Measurements from ENCODE around the gene FAN1.

Gene FAN1

DNA sequence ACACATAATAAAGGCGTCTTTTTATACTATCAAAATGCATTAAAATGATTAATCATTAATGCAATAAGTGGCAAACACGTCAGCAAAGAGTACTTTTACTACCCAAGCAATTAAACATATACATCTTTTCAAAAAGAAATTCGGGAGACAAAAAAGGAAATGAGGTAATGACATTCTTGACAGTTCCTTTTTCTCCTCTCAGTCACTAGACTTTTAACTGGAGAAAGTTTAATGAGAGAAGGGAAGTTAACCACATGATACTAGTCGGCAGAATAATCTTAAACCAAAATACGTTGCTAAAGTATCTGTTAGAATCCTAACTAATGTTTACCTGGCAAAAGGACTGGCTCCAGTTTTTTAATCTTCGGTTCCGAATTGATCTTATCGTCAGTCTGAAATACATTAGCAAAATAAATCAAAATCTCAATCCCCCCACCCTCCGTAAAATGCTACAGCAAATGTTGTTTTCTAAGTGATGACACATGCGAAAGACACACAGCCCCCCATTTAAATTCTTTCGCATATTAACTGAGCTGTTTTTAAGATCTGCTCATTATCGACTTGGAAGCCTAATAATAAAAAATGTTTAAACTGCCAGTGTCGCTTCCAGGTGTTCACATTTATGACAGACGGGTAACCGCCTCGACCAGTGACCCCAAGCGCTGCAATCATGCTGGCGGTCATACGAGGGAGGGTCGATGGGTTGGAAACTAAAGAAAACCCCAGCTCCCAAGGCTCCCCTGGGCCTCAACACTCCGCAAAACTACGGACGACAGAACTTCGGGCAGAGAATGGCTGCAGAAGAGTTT, 86.9 kb downstream of the FAN1 start:
- H3K27me3 ChIP-seq (ENCODE audit: insufficient read depth, low read length, poor library complexity, severe bottlenecking), result no peaks in the 10 kb centered on the region

DNA sequence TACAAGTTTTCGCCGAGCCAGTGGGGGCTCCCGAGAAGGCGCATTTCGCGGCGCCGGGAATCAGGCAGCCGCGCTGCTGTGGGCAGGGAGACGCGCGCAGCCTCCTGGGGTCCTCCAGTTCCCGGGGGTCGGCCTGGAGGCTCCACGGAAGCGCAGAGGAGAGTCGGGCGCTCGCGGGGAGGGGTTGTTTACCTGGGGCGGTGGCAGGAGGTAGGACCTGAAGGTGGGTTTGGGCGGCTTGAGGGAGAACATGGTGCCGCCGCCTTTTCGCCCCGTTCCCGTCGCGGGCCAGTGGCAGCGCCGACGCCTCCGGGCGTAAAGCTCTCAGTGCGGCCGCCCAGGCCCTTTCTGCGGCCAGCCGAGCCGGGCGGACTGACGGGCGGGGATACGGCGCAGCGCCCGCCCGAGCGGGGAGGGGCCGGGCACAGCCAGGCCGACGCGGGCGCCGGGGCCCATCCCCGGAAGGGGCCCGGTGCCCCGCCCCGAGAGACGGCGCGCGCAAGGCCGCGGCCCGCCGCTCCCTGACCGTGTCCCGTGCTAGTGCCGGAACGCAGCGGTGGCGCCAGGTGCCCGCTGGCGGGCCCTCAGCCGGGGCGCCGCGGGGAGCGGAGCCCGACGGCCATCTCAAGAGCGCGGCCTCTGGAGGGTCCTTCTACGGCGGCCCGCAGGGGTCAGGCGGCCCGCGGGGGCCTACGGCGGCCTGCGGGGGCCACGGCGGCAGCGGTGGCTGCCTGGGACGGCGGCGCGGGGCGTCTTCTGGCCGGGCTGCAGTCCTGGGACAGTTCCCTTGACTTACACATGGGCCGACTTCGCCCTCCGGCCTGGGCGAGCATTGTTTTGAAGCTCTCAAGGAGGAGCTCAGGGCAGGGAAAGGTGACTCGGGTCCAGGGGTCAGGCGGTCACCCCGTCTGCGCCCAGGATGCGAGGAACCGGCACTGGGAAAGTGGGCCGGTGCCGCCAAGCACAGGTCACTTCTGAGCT, 87.8 kb downstream of the FAN1 start, which contains the start of gene MTMR10:
MTMR10 (minus strand) TSS at position 374 of the 981 bp plus-strand sequence; CDS start at position 252, 122 bp downstream.
- no peaks in the 10 kb centered on the region for H3F3A ChIP-seq (ENCODE audit: low read depth)
- H2AFZ ChIP-seq (ENCODE audit: low read length), result peak within 1 kb of the TSS; percentile 89
- H3K36me3 ChIP-seq (ENCODE audit: insufficient read depth, low read length), result peaks cover 2% of the 10 kb centered on the region; the same call in 1 of the 2 replicates
- H3K4me3 ChIP-seq (ENCODE audit: low read length, poor library complexity, severe bottlenecking), result peak within 1 kb of the TSS; percentile 86
- no peaks in the 10 kb centered on the region for H3K9me2 ChIP-seq (replicated peaks; ENCODE audit: low read depth, low read length)
- peaks cover 16% of the 10 kb centered on the region for H4K20me1 ChIP-seq (ENCODE audit: insufficient read depth, low read length, poor library complexity, severe bottlenecking)
- peak within 1 kb of the TSS; percentile 92 for H3K4me2 ChIP-seq (ENCODE audit: low read depth, low read length, poor library complexity, severe bottlenecking)
- no peaks in the 10 kb centered on the region for H3K27me3 ChIP-seq (ENCODE audit: insufficient read depth, low read length, poor library complexity, severe bottlenecking)
- peaks cover 58% of the 10 kb centered on the region for H3K4me1 ChIP-seq (ENCODE audit: insufficient read depth, low read length, poor library complexity, severe bottlenecking)
- H3K79me2 ChIP-seq (ENCODE audit: insufficient read depth, low read length), result peaks cover 46% of the 10 kb centered on the region
- peak within 1 kb of the TSS; percentile 90 for H3K9ac ChIP-seq (ENCODE audit: low read depth, low read length, poor library complexity, severe bottlenecking)
- no peak for TF ChIP-seq EZH2phosphoT487 (IDR thresholded peaks at IDR 0.05; ENCODE audit: borderline replicate concordance)
- TF ChIP-seq, protein P1, sequence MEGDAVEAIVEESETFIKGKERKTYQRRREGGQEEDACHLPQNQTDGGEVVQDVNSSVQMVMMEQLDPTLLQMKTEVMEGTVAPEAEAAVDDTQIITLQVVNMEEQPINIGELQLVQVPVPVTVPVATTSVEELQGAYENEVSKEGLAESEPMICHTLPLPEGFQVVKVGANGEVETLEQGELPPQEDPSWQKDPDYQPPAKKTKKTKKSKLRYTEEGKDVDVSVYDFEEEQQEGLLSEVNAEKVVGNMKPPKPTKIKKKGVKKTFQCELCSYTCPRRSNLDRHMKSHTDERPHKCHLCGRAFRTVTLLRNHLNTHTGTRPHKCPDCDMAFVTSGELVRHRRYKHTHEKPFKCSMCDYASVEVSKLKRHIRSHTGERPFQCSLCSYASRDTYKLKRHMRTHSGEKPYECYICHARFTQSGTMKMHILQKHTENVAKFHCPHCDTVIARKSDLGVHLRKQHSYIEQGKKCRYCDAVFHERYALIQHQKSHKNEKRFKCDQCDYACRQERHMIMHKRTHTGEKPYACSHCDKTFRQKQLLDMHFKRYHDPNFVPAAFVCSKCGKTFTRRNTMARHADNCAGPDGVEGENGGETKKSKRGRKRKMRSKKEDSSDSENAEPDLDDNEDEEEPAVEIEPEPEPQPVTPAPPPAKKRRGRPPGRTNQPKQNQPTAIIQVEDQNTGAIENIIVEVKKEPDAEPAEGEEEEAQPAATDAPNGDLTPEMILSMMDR (conservative IDR thresholded peaks at IDR 0.05; ENCODE audit: low read length), result no peak
- H3K9me3 ChIP-seq (ENCODE audit: insufficient read depth, low read depth, low read length), result no peaks in the 10 kb centered on the region

More for the DNA sequence above, 86.9 kb downstream of the FAN1 start:
- Histone ChIP-seq H3K79me2 (ENCODE audit: insufficient read depth, low read length) (peaks cover 53% of the 10 kb centered on the region), H3K9me2 (replicated peaks; ENCODE audit: low read depth, low read length) (no peaks in the 10 kb centered on the region), H3K9ac (ENCODE audit: low read depth, low read length, poor library complexity, severe bottlenecking) (peak overlapping the region; percentile 90), H4K20me1 (ENCODE audit: insufficient read depth, low read length, poor library complexity, severe bottlenecking) (peaks cover 20% of the 10 kb centered on the region), H3F3A (ENCODE audit: low read depth) (no peaks in the 10 kb centered on the region), H3K9me3 (ENCODE audit: insufficient read depth, low read depth, low read length) (no peaks in the 10 kb centered on the region), H3K4me1 (ENCODE audit: insufficient read depth, low read length, poor library complexity, severe bottlenecking) (peaks cover 63% of the 10 kb centered on the region), H2AFZ (ENCODE audit: low read length) (peak overlapping the region; percentile 71), H3K4me2 (ENCODE audit: low read depth, low read length, poor library complexity, severe bottlenecking) (peak overlapping the region; percentile 92), H3K36me3 (ENCODE audit: insufficient read depth, low read length) (peaks cover 4% of the 10 kb centered on the region; the same call in 1 of the 2 replicates), H3K4me3 (ENCODE audit: low read length, poor library complexity, severe bottlenecking) (peak overlapping the region; percentile 86)
- TF ChIP-seq, protein P1 (conservative IDR thresholded peaks at IDR 0.05; ENCODE audit: low read length), result no peak; the same call in 1 of the 2 replicates
- no peak for TF ChIP-seq EZH2phosphoT487 (IDR thresholded peaks at IDR 0.05; ENCODE audit: borderline replicate concordance)

DNA sequence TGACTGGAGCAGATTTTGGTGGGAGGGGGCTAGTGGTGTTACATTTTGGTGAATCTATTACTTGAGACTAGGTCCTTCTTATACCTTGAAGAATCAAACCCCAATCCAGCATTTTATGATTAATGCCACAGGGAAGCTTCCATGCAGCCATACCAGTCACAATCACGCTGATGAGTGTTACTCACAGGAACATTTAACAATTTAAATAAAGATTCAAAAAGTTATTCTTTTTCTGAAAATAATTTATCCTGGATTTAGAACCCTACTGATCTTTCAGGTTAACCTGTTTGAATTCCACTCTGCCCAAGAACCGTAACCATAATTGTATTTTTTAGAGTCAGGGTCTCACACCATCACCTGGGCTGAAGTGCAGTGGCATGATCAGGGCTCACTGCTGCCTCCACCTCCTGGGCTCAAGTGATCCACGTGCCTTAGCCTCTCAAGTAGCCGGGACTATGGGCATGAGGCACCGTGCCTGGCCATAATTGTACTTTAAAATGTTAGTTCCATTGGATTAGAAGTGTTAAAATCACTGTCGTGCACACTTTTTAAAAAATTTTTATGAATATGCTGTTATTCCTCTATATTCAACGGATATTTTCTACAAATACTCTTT, 88.6 kb downstream of the FAN1 start:
- peak overlapping the region; percentile 89 for H2AFZ ChIP-seq (ENCODE audit: low read length)
- TF ChIP-seq, protein P1 (conservative IDR thresholded peaks at IDR 0.05; ENCODE audit: low read length), result no peak
- TF ChIP-seq EZH2phosphoT487 (IDR thresholded peaks at IDR 0.05; ENCODE audit: borderline replicate concordance), result no peak

More for the DNA sequence above, 88.6 kb downstream of the FAN1 start:
- Histone ChIP-seq H3K9me2 (replicated peaks; ENCODE audit: low read depth, low read length) (no peaks in the 10 kb centered on the region), H3K4me2 (ENCODE audit: low read depth, low read length, poor library complexity, severe bottlenecking) (peak overlapping the region; percentile 90), H3K79me2 (ENCODE audit: insufficient read depth, low read length) (peaks cover 37% of the 10 kb centered on the region), H3K9me3 (ENCODE audit: insufficient read depth, low read depth, low read length) (no peaks in the 10 kb centered on the region), H3K4me3 (ENCODE audit: low read length, poor library complexity, severe bottlenecking) (peak overlapping the region; percentile 86), H3K36me3 (ENCODE audit: insufficient read depth, low read length) (no peaks in the 10 kb centered on the region), H3K4me1 (ENCODE audit: insufficient read depth, low read length, poor library complexity, severe bottlenecking) (peaks cover 53% of the 10 kb centered on the region), H3K27me3 (ENCODE audit: insufficient read depth, low read length, poor library complexity, severe bottlenecking) (no peaks in the 10 kb centered on the region), H4K20me1 (ENCODE audit: insufficient read depth, low read length, poor library complexity, severe bottlenecking) (peaks cover 16% of the 10 kb centered on the region), H3K9ac (ENCODE audit: low read depth, low read length, poor library complexity, severe bottlenecking) (peak overlapping the region; percentile 90), H3F3A (ENCODE audit: low read depth) (no peaks in the 10 kb centered on the region)

Data from Loucy (cell line).